ENCODE results near the gene IMMP2L.

- TF ChIP-seq CTCF (IDR thresholded peaks at IDR 0.05; ENCODE audit: control extremely low read depth in 1 of 3, insufficient read depth in 1 of 3, low read depth in 1 of 3, low read length in 3 of 3), result no peak
- TF ChIP-seq KDM1A (IDR thresholded peaks at IDR 0.05; ENCODE audit: borderline replicate concordance, low read length), result no peak
- no peak for TF ChIP-seq SIX5 (IDR thresholded peaks at IDR 0.05; ENCODE audit: low read depth, low read length)
- TF ChIP-seq JUND (IDR thresholded peaks at IDR 0.05; ENCODE audit: low read length), result no peak
- TF ChIP-seq POLR2A (IDR thresholded peaks at IDR 0.05; ENCODE audit: control extremely low read depth in 1 of 2, low read depth in 2 of 2, low read length in 2 of 2), result no peak
- no peak for TF ChIP-seq POLR2AphosphoS5 (IDR thresholded peaks at IDR 0.05; ENCODE audit: low read depth, low read length)
These were observed 151.4 kb downstream of the IMMP2L start for GRCh38 chr7:111410899-111411298.

Measured in H1 (cell line).